HepG2 (cell line): ENCODE measurements around the gene ALB. TPM values are rescaled to one million over a fixed set of nuclear protein-coding genes. Genes with fewer than 3 reads are reported as not detected.
A peak's percentile ranks its signal among the peaks of the same experiment; 100 is the strongest.

Experiments used
- ARID2 ChIP-seq: sonication (generic); formaldehyde crosslinking; IDR thresholded peaks from 2 replicates; pipeline ENCODE4 v1.8.1; 2022; ENCODE audit warnings: mild to moderate bottlenecking, missing genetic modification reagents, borderline replicate concordance
- CCDC6 ChIP-seq: sonication (generic); formaldehyde crosslinking; IDR thresholded peaks from 2 replicates; pipeline ENCODE4 v1.8.1; 2022; ENCODE audit warnings: mild to moderate bottlenecking, missing genetic modification reagents, moderate library complexity
- CREM ChIP-seq, 2 experiments: sonication (generic) in 1 of 2; formaldehyde crosslinking in 1 of 2; IDR thresholded peaks; 2 replicates each; pipeline versions ENCODE4 v1.4.0 to v1.6.1; 2016 to 2020; ENCODE audit warnings: antibody characterized with exemption in 1 of 2, mild to moderate bottlenecking in 1 of 2, missing genetic modification reagents in 1 of 2
- DPF2 ChIP-seq: sonication (generic); formaldehyde crosslinking; IDR thresholded peaks from 2 replicates; pipeline ENCODE4 v1.4.0; 2020; ENCODE audit warnings: mild to moderate bottlenecking, low read depth, missing genetic modification reagents, borderline replicate concordance
- HNRNPK ChIP-seq: fragments of 200-400 bp; formaldehyde crosslinking; IDR thresholded peaks from 2 replicates; pipeline ENCODE4 v1.6.1; 2018; ENCODE audit warnings: low read length, low read depth, moderate library complexity, mild to moderate bottlenecking; ENCODE audit not compliant: poor library complexity, severe bottlenecking
- HNRNPLL ChIP-seq: fragments of 200-400 bp; formaldehyde crosslinking; IDR thresholded peaks from 2 replicates; pipeline ENCODE4 v1.6.1; 2017; ENCODE audit warnings: mild to moderate bottlenecking, low read depth, low read length; ENCODE audit not compliant: poor library complexity, severe bottlenecking
- MYC ChIP-seq: sonication (generic); formaldehyde crosslinking; IDR thresholded peaks from 2 replicates; pipeline ENCODE4 v1.9.0; 2021; ENCODE audit warnings: missing genetic modification reagents, borderline replicate concordance
- MYPOP ChIP-seq: sonication (generic); formaldehyde crosslinking; IDR thresholded peaks from 2 replicates; pipeline ENCODE4 v1.8.1; 2023; ENCODE audit warnings: mild to moderate bottlenecking, moderate library complexity, missing genetic modification reagents
- RORA ChIP-seq: sonication (generic); formaldehyde crosslinking; IDR thresholded peaks from 2 replicates; pipeline ENCODE4 v1.5.0; 2020; ENCODE audit warnings: mild to moderate bottlenecking, missing genetic modification reagents, moderate library complexity
- SMAD3 ChIP-seq: sonication (generic); formaldehyde crosslinking; IDR thresholded peaks from 2 replicates; pipeline ENCODE4 v1.4.0; 2020; ENCODE audit warnings: missing genetic modification reagents
- SOX13 ChIP-seq, 3 experiments: fragments of 450-650 bp in 1 of 3; sonication (generic) in 1 of 3; formaldehyde crosslinking in 1 of 3; IDR thresholded peaks in 2 of 3; conservative IDR thresholded peaks in 1 of 3; 2 replicates each; pipeline versions ENCODE4 v1.5.0 to v1.6.1; 2016 to 2020; ENCODE audit warnings: antibody characterized with exemption in 1 of 3, mild to moderate bottlenecking in 1 of 3, missing compliant biosample characterization in 1 of 3, missing genetic modification reagents in 1 of 3, moderate library complexity in 1 of 3
- SOX5 ChIP-seq: IDR thresholded peaks from 2 replicates; pipeline ENCODE4 v1.6.1; 2016; ENCODE audit warnings: borderline replicate concordance
- THAP9 ChIP-seq: sonication (generic); formaldehyde crosslinking; IDR thresholded peaks from 2 replicates; pipeline ENCODE4; 2020; ENCODE audit warnings: missing genetic modification reagents, mild to moderate bottlenecking, borderline replicate concordance
- ZBTB2 ChIP-seq: sonication (generic); formaldehyde crosslinking; IDR thresholded peaks from 2 replicates; pipeline ENCODE4 v1.8.0; 2022; ENCODE audit warnings: low read depth, missing genetic modification reagents
- ZBTB3 ChIP-seq: sonication (generic); formaldehyde crosslinking; IDR thresholded peaks from 2 replicates; pipeline ENCODE4 v1.4.0; 2020; ENCODE audit warnings: low read depth, mild to moderate bottlenecking, moderate library complexity, missing genetic modification reagents, borderline replicate concordance
- ZEB1 ChIP-seq: IDR thresholded peaks from 2 replicates; pipeline ENCODE4 v1.6.1; 2012; ENCODE audit warnings: mild to moderate bottlenecking, low read depth, inconsistent platforms; ENCODE audit not compliant: insufficient replicate concordance
- ZMYM4 ChIP-seq: sonication (generic); formaldehyde crosslinking; IDR thresholded peaks from 2 replicates; pipeline ENCODE4 v1.8.1; 2023; ENCODE audit warnings: mild to moderate bottlenecking, missing genetic modification reagents
- ZNF12 ChIP-seq: sonication (generic); formaldehyde crosslinking; IDR thresholded peaks from 2 replicates; pipeline ENCODE4 v1.5.0; 2020; ENCODE audit warnings: missing genetic modification reagents
- ZNF3 ChIP-seq: IDR thresholded peaks from 2 replicates; pipeline ENCODE4 v1.7.0; 2017; ENCODE audit warnings: inconsistent platforms
- ZNF546 ChIP-seq: sonication (generic); formaldehyde crosslinking; conservative IDR thresholded peaks from 2 replicates; pipeline ENCODE4 v1.8.1; 2023; ENCODE audit warnings: mild to moderate bottlenecking, missing genetic modification reagents
- ZNF839 ChIP-seq: sonication (generic); formaldehyde crosslinking; IDR thresholded peaks from 2 replicates; pipeline ENCODE4 v1.4.0; 2020; ENCODE audit warnings: missing genetic modification reagents, mild to moderate bottlenecking, borderline replicate concordance
- ZNF878 ChIP-seq: sonication (generic); formaldehyde crosslinking; IDR thresholded peaks from 2 replicates; pipeline ENCODE4 v1.8.1; 2023; ENCODE audit warnings: mild to moderate bottlenecking, missing genetic modification reagents, moderate library complexity
- polyA plus RNA-seq, 8 experiments: library from polyadenylated mRNA; depleted of rRNA in 3 of 8; stranded (reverse) in 7 of 8; unstranded in 1 of 8; fragments of >200 nt; fragmentation: Illumina TruSeq in 4 of 8; extraction: Trizol in 4 of 8; gene quantifications; 2 replicates each; pipeline versions ENCODE4 v1.2.1 to v1.2.3, GENCODE V29; 2011 to 2016; ENCODE audit warnings: low read depth in 4 of 8, missing spikeins in 1 of 8, mixed read lengths in 1 of 8; ENCODE audit not compliant: insufficient read depth in 1 of 8
- total RNA-seq, 5 experiments: library from RNA; depleted of rRNA; stranded (reverse); fragments of >200 nt; fragmentation: Illumina TruSeq; extraction: Trizol; gene quantifications; 2 replicates each; pipeline ENCODE4 v1.2.3, GENCODE V29; 2016; ENCODE audit warnings: low read depth in 1 of 5

Gene ALB
- total and polyA plus RNA-seq, 2 of the 13 experiments (the other 11 are each of a cell fraction or from before 2014, with no cell fraction given): 22,259 to 22,625 TPM

GRCh38 chr4:73421708-73422457 is 17.8 kb downstream of the ALB start (continued):
- TF ChIP-seq ZNF12 (CRISPR knock-in tag) (no peak), MYC (CRISPR knock-in tag) (no peak), ZNF839 (CRISPR knock-in tag) (no peak), ARID2 (CRISPR knock-in tag) (no peak), ZNF3 (CRISPR knock-in tag) (no peak), SMAD3 (CRISPR knock-in tag) (0 out of 2 replicates have a peak, but pooled peaks have one; percentile 18), ZEB1 (peak; percentile 4), ZMYM4 (no peak; the same call in 1 of the 2 replicates), SOX13 (IDR thresholded peaks at IDR 0.05) (no peak), SOX13 (CRISPR knock-in tag; conservative IDR thresholded peaks at IDR 0.05 in 1 of 2, IDR thresholded peaks at IDR 0.05 in 1 of 2) (peak in 1 of 2 experiments; percentile 40; a peak in 3 of 4 replicates), THAP9 (CRISPR knock-in tag) (no peak), CCDC6 (CRISPR knock-in tag) (peak; percentile 61; the same call in 1 of the 2 replicates), ZNF878 (CRISPR knock-in tag) (peak; percentile 70; the same call in 1 of the 2 replicates), SOX5 (CRISPR knock-in tag) (0 out of 2 replicates have a peak, but pooled peaks have one; percentile 10), DPF2 (CRISPR knock-in tag) (no peak), CREM (IDR thresholded peaks at IDR 0.05) (0 out of 2 replicates have a peak, but pooled peaks have one; percentile 20), CREM (CRISPR knock-in tag; IDR thresholded peaks at IDR 0.05) (no peak), ZBTB2 (CRISPR knock-in tag) (peak; percentile 40; the same call in 1 of the 2 replicates), MYPOP (CRISPR knock-in tag) (peak; percentile 63; the same call in 1 of the 2 replicates), HNRNPLL (no peak), ZNF546 (CRISPR knock-in tag) (no peak), RORA (CRISPR knock-in tag) (no peak), ZBTB3 (0 out of 2 replicates have a peak, but pooled peaks have one; percentile 30), HNRNPK (no peak)
